GM19043 (cell line): Measurements from ENCODE around the gene AVPR1B.

Source experiments
- ATAC-seq: cut with Tn5 transposase; IDR thresholded peaks from one replicate; pipeline ENCODE4 v1.9.1; 2021; ENCODE audit warnings: low read depth; ENCODE audit not compliant: unreplicated experiment

Gene AVPR1B

GRCh38 chr1:206114692-206115640, 2.2 kb downstream of the AVPR1B start:
- ATAC-seq = no peak

GRCh38 chr1:206112600-206113301, 4.4 kb downstream of the AVPR1B start:
- ATAC-seq = no peak

GRCh38 chr1:206111271-206111927, 5.8 kb downstream of the AVPR1B start:
- ATAC-seq = no peak

- no peak for ATAC-seq
Measured at GRCh38 chr1:206110820-206111219, 6.4 kb downstream of the AVPR1B start.

GRCh38 chr1:206110161-206110560, 7.0 kb downstream of the AVPR1B start:
- ATAC-seq = no peak

GRCh38 chr1:206109718-206110117, 7.5 kb downstream of the AVPR1B start:
- no peak for ATAC-seq

GRCh38 chr1:206108635-206109034, 8.6 kb downstream of the AVPR1B start:
- ATAC-seq = no peak

DNA sequence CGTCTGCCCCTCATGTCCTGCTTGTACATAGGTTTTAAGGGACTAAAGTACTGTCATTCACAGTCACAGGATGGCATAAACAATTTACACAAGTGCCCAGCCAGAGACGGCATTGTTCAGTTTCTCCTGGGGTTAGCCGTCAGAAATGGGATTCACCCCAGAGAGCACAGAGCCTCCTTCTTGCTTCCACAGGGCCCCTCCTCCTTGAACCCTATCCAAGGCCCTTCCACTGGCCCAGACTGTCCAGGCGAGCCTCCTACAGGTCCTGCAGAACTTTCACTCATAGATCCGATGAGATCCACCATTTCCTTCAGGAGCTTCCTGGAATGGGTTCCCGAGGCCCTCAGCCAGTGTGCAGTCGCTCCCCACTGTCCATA, 10.0 kb downstream of the AVPR1B start:
- no peak for ATAC-seq

GRCh38 chr1:206106328-206107167, 10.6 kb downstream of the AVPR1B start:
- ATAC-seq = no peak

- ATAC-seq = no peak
Measured at GRCh38 chr1:206105464-206105995, 11.7 kb downstream of the AVPR1B start.

DNA sequence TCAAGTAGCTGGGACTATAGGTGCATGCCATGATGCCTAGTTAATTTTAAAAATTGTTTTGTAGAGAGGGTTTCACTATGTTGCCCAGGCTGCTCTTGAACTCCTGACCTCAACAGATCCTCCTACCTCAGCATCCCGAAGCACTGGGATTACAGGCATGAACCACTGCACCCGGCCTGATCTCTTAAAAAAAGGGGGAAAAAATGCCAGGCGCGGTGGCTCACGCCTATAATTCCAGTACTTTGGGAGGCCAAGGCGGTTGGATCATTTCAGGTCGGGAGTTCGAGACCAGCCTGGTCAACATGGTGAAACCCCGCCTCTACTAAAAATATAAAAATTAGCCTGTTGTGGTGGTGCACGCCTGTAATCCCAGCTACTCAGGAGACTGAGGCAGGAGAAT, 13.2 kb downstream of the AVPR1B start:
- no peak for ATAC-seq

DNA sequence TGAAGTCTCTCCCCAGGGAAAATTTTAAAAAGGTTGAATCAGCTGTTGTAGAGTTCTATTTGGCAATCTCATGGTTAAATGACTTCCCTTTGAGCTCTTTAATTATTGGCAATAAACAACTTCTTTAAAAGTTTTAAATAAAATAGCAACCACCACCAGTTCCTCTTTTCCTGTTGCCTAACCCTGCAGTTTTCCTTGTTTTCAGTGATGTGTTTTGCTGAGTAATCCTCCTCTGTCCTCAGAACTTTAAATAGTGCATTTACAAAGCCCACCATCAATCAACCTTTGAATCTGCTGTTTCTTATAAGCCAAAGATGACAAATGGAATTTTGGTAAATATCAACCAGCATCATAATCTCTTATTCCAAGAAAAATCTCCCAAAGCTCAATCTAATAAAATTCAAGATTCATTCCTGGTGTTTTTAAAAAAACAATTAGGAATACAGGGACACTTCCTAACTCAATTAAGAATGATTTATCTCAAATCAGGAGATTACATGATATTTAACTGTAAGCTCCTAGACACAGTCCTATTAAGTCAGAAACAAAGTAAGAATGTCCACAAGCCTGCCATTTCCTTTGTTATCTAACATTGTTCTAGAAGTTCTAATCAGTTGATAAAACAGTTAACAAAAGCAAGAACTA, 14.8 kb downstream of the AVPR1B start:
- no peak for ATAC-seq

DNA sequence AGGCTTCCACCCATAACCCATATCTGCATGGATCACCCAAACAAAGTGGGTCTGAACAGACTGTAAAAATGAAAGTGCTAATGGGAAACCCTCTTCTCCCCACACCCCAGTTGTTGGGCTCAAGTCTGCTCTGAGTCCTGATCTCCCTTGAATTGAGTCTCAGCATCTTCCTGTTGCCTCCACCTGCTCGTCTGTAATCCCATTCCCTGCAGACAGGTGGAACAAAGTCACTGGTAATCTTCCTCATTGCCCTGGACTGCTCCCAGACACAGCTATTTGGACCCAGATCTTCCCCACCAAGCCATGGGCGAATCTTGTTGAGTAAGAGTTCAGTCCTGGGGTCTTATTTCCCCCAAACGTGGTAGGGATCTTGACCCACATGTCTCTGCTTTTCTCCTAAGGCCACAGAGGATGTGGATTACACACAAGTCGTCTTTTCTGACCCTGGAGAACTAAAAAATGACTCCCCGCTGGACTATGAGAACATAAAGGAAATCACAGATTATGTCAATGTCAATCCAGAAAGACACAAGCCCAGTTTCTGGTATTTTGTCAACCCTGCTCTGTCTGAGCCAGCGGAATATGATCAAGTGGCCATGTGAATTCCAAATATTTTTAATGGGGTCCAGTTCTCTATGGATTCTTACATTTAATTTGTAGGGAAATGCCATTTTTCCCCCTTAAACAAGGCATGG, 15.7 kb downstream of the AVPR1B start:
- no peak for ATAC-seq

- no peak for ATAC-seq
Measured at GRCh38 chr1:206100226-206100815, 16.9 kb downstream of the AVPR1B start.

DNA sequence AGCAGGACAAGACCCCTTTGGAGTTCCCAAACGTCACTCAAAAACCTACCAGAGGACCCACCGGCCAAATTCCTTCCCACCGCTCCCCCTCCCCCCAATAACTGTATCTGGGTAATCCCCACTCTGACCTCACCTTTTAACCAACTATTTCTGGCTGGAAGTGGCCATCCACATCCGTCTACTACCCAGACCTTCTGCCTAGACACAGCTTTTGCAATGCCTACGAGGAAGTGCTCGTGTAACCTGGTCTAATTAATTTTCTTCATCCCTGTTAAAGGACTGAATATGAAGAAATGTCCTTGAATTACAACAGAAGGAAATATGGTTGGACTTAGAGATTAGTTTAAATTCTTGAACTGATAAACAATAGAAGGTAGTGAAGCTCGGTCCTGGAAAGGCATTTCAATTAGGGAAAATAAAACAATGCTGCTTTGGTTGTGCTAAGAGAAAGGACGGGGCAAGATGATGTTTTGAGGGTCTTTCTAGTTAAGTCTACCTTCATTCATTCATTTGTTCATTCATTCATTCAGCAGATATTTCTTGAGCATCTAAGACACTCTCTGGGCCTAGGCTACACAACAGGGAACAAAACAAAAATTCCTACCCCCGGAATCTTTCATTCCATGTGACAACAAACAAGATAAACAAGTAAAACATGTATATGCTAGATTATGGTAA, 18.8 kb downstream of the AVPR1B start:
- no peak for ATAC-seq

DNA sequence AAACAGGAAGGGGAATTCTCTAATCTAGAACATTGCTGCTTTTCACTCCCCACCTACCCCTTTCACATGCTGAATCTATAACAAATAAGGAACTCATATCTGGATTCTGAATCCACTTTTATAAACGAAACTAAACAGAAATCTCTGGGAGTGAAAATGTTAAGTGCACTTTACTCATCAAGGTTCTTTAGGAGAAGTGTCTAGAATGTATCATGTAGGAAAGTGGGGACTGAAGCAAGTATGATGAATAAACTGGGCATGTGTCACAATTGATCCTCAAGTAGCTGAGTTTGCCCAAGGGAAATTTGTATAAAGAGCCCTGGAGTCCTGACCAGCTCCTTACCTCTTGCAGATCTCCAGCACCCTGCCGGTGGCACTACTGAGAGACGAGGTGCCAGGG, 19.8 kb downstream of the AVPR1B start:
- ATAC-seq = no peak

DNA sequence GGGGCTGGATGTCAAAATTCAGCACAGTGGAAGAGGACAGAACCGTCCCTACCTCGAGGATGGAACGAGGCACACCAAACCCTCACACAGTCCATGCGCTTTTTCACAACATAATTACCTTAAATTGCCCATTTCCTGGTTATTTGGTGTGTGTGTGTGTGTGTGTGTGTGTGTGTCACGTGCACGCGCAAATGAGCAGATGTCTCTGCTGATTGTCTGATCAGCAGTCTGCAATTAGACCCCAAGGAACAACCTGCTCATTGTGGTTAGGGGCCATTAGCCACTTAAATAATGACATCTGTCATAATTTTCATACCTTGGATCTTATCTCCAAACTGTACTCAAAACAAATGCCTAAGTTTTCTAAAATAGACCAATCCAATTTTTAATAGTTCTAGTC, 23.2 kb downstream of the AVPR1B start:
- no peak for ATAC-seq

GRCh38 chr1:206089341-206089740, 27.8 kb downstream of the AVPR1B start:
- no peak for ATAC-seq
